ENCODE results near the gene FAM89A. TPM values are rescaled to one million over a fixed set of nuclear protein-coding genes. Genes with fewer than 3 reads are reported as not detected.

FAM89A gene
- total and polyA plus RNA-seq, 2 of the 13 experiments (the other 11 are each of a cell fraction or from before 2014, with no cell fraction given): 0.35 to 0.44 TPM

GRCh38 chr1:231079163-231079562 lies 39.1 kb upstream of the FAM89A start:
- ChIA-PET CTCF (ENCODE audit: low intra/inter-chr PET ratio, low total read pairs) (no interaction called here), POLR2A (no interaction called here)
- no TSS peak for BruUV-seq (replicated peaks)
- in situ Hi-C loops (cut with HindIII; ENCODE audit: extremely low pct_ligation_motif_present, low pct_unique_long_range_greater_than_20kb): no loop called here
- intact Hi-C loops (cut with micrococcal nuclease; ENCODE audit: unreplicated experiment): no loop called here
- no peak for TF ChIP-seq ZNF567 (CRISPR knock-in tag; IDR thresholded peaks at IDR 0.05; ENCODE audit: borderline replicate concordance)
- no peak for TF ChIP-seq ZNF235 (CRISPR knock-in tag; IDR thresholded peaks at IDR 0.05; ENCODE audit: borderline replicate concordance)
- no peak for TF ChIP-seq TARDBP (CRISPR knock-in tag; IDR thresholded peaks at IDR 0.05)
- TF ChIP-seq, protein P1, sequence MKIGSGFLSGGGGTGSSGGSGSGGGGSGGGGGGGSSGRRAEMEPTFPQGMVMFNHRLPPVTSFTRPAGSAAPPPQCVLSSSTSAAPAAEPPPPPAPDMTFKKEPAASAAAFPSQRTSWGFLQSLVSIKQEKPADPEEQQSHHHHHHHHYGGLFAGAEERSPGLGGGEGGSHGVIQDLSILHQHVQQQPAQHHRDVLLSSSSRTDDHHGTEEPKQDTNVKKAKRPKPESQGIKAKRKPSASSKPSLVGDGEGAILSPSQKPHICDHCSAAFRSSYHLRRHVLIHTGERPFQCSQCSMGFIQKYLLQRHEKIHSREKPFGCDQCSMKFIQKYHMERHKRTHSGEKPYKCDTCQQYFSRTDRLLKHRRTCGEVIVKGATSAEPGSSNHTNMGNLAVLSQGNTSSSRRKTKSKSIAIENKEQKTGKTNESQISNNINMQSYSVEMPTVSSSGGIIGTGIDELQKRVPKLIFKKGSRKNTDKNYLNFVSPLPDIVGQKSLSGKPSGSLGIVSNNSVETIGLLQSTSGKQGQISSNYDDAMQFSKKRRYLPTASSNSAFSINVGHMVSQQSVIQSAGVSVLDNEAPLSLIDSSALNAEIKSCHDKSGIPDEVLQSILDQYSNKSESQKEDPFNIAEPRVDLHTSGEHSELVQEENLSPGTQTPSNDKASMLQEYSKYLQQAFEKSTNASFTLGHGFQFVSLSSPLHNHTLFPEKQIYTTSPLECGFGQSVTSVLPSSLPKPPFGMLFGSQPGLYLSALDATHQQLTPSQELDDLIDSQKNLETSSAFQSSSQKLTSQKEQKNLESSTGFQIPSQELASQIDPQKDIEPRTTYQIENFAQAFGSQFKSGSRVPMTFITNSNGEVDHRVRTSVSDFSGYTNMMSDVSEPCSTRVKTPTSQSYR (CRISPR knock-in tag; IDR thresholded peaks at IDR 0.05; ENCODE audit: borderline replicate concordance): no peak
- TF ChIP-seq, protein P2, sequence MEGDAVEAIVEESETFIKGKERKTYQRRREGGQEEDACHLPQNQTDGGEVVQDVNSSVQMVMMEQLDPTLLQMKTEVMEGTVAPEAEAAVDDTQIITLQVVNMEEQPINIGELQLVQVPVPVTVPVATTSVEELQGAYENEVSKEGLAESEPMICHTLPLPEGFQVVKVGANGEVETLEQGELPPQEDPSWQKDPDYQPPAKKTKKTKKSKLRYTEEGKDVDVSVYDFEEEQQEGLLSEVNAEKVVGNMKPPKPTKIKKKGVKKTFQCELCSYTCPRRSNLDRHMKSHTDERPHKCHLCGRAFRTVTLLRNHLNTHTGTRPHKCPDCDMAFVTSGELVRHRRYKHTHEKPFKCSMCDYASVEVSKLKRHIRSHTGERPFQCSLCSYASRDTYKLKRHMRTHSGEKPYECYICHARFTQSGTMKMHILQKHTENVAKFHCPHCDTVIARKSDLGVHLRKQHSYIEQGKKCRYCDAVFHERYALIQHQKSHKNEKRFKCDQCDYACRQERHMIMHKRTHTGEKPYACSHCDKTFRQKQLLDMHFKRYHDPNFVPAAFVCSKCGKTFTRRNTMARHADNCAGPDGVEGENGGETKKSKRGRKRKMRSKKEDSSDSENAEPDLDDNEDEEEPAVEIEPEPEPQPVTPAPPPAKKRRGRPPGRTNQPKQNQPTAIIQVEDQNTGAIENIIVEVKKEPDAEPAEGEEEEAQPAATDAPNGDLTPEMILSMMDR (CRISPR knock-in tag; IDR thresholded peaks at IDR 0.05): 0 out of 2 replicates have a peak, but pooled peaks have one; percentile 10
- ATAC-seq (no peak), FAIRE-seq (no peak), DNase-seq (ENCODE audit: low spot score) (no peak)
- 27% methylated on average over 4 of the region's 4 CpGs for WGBS (ENCODE audit: low lambda C conversion rate)
- Histone ChIP-seq H3K9me3 (ENCODE audit: low read length) (no peaks in the 10 kb centered on the region), H3K27me3 (ENCODE audit: control insufficient read depth in 1 of 2, insufficient read depth in 2 of 2, low read length in 2 of 2) (peaks cover 0 to 9% of the 10 kb centered on the region in 2 experiments; a peak in 1 of 5 replicates), H2AFZ (ENCODE audit: low read length) (no peak overlapping the region), H4K20me1 (ENCODE audit: insufficient read depth, low read length) (no peaks in the 10 kb centered on the region), H3K4me1 (ENCODE audit: insufficient read depth, low read length) (no peaks in the 10 kb centered on the region), H3K9ac (ENCODE audit: insufficient read depth, low read depth, low read length) (no peak overlapping the region), H3K4me2 (ENCODE audit: low read depth, low read length) (no peak overlapping the region), H3K4me3 (replicated peaks in 1 of 3; ENCODE audit: insufficient read depth in 1 of 3, low read depth in 2 of 3, low read length in 3 of 3) (no peak overlapping the region), H3K36me3 (replicated peaks in 1 of 2; ENCODE audit: control insufficient read depth in 1 of 2, insufficient read depth in 2 of 2, low read length in 2 of 2) (no peaks in the 10 kb centered on the region), H3K79me2 (ENCODE audit: insufficient read depth, low read length) (no peaks in the 10 kb centered on the region), H3K27ac (ENCODE audit: extremely low read length, insufficient read depth, low read length) (no peak overlapping the region)

Data from HepG2 (cell line).